A673 (cell line): ENCODE measurements around the gene PLCL1.

Experiments used
- EZH2 ChIP-seq: fragments of 200-600 bp; sonication (generic); IDR thresholded peaks from 2 replicates; pipeline ENCODE4 v1.6.1; 2017; ENCODE audit warnings: borderline replicate concordance, low read depth, mild to moderate bottlenecking, mixed read lengths, antibody characterized with exemption, low read length; ENCODE audit not compliant: poor library complexity, severe bottlenecking
- TF ChIP-seq, protein P1 (sequence below): fragments of 300-800, 200-600 bp; sonication (generic); conservative IDR thresholded peaks from 2 replicates; pipeline ENCODE4 v1.5.1; 2017; ENCODE audit warnings: low read depth, mild to moderate bottlenecking, antibody characterized with exemption, low read length, moderate library complexity, mixed read lengths

DNA sequence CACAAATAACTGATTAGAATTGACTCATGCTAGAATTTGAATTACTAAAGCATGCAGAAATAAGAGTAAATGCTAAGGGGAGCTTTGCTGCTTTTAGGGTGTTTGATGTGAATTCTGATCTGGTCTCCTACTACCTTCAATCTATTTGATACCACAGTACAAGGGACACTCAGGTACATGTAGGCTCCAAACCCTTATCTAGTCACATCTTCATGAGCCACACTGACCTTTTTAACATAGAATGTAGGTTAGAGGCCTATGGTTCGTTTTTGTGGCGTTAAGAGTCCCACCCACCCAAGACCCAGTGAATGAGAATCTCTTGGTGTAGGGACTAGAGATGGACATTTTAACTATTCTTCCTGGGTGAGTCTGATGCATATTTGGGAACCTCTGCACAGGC lies 65.7 kb downstream of the PLCL1 start:
- TF ChIP-seq, protein P1, sequence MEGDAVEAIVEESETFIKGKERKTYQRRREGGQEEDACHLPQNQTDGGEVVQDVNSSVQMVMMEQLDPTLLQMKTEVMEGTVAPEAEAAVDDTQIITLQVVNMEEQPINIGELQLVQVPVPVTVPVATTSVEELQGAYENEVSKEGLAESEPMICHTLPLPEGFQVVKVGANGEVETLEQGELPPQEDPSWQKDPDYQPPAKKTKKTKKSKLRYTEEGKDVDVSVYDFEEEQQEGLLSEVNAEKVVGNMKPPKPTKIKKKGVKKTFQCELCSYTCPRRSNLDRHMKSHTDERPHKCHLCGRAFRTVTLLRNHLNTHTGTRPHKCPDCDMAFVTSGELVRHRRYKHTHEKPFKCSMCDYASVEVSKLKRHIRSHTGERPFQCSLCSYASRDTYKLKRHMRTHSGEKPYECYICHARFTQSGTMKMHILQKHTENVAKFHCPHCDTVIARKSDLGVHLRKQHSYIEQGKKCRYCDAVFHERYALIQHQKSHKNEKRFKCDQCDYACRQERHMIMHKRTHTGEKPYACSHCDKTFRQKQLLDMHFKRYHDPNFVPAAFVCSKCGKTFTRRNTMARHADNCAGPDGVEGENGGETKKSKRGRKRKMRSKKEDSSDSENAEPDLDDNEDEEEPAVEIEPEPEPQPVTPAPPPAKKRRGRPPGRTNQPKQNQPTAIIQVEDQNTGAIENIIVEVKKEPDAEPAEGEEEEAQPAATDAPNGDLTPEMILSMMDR = no peak
- no peak for TF ChIP-seq EZH2
